ENCODE data around the gene GJB1. TPM values are rescaled to one million over a fixed set of nuclear protein-coding genes. Genes with fewer than 3 reads are reported as not detected.
"Not testable (repeated sequence)": the region's sequence is repeated elsewhere in the genome, so short reads cannot be mapped to it uniquely, and the experiment has no call there.

The GJB1 gene
- total RNA-seq, 1 experiment from 2014 or later: 52.6 TPM

DNA sequence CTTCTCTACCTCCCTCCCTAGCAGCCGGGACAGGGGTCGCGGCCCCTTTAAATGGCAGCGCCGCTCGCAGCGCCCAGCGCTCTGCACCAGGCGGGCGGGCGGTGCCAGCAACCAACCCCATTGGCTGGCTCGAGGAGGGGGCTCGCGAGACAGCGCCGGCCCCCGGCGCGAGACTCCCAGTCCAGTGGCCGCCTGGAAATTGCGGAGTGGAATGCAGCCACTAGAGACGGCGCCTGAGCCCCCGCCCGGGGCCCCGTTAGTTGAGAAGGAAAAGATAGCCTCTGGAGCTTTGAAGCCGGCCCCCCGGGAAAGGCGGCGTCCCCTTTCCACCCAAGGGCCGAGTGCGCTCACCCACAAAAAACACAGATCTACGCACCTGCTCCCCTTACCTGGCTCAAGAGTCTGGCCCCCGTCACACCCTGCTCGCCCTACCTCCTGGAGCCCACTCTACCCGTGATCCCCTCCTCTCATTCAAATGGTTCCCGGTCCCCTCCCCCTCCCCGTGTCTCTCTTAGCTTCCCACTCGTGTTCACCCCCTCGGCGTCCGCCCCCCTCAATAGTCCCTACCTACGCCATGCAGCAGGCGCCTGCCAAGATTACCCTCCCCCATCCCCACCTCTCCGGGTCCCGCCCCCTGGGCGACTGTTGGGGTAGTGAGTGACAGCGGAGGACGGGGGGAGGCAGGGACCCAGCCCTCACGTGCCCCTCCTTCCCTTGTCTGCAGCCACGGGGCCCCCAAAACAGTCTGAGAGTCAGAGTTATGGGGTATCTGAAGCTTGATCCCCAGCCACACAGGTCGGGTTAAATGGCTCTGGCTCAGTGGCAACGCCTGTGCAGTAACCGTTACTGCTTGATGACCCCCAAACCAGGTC lies 31.3 kb downstream of the GJB1 start, which contains the start of gene ZMYM3:
TSS of gene ZMYM3 (minus strand) at position 49 of the 872 bp plus-strand sequence. CDS start 885 bp downstream, outside the sequence.
- DNase-seq (ENCODE audit: low spot score): peak; percentile 78

DNA sequence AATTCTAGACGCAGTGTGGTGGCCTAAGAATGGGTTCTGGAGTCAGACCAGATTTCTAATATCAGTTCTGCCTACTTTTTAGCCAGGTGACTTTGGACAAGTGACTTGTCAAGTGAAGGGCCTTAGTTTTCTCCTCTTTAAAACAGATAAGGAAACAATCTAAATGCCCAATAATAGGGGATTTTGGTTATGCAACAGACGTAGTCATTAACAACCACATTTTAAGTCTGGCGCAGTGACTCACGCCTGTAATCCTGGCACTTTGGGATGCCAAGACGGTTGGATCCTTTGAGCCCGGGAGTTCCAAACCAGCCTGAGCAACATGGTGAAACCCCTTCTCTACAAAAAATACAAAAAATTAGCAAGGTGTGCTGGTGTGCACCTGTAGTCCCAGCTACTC lies 33.0 kb downstream of the GJB1 start:
- DNase-seq (ENCODE audit: low spot score): no peak

DNA sequence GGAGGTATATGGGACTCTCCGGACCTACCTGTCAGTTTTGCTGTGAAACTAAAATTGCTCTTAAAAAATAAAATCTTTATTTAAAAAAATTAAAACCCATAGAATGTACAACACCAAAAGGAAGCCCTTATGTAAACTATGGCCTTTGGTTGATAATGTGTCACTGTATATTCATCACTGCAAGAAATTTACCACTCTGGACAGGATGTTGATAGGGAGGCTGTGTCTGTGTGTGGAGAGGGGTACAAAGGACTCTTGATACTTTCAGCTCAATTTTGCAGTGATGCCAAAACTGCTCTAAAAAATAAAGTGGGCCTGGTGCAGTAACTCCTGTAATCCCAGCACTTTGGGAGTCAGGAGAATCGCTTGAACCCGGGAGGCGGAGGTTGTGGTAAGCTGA lies 33.8 kb downstream of the GJB1 start:
- DNase-seq (ENCODE audit: low spot score): no peak

DNA sequence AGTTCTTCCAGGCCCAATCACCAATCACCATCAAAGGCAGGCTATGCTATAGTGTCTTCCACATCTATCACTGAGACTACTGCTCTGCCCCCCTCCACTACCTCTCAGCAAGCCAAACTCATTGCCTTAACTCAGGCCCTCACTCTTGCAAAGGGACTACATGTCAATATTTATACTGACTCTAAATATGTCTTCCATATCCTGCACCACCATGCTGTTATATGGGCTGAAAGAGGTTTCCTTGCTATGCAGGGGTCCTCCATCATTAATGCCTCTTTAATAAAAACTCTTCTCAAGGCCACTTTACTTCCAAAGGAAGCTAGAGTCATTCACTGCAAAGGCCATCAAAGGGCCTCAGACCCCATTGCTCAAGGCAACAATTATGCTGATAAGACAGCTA lies 45.6 kb downstream of the GJB1 start:
- DNase-seq (ENCODE audit: low spot score): not testable (repeated sequence)

DNA sequence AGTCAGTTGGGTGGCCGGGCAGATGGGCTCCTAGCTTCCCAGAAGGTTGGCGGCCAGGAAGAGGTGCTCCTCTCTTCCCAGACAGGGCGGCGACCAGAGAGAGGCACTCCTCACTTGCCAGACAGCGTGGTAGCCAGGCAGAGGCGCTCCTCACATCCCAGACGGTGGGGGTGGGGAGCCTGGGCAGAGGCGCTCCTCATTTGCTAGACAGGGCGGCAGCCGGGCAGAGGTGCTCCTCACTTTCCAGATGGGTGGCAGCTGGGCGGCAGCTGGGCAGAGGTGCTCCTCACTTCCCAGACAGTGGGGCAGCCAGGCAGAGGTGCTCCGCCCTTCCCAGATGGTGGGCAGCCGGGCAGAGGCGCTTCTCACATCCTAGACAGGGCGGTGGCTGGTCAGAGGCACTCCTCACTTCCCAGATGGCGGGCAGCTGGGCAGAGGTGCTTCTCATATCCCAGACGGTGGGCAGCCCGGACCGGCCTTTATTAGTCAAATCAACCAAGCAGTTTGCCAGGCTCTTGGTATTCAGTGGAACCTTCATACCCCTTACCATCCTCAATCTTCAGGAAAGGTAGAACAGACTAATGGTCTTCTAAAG lies 46.9 kb downstream of the GJB1 start:
- no peak for DNase-seq (ENCODE audit: low spot score)

DNA sequence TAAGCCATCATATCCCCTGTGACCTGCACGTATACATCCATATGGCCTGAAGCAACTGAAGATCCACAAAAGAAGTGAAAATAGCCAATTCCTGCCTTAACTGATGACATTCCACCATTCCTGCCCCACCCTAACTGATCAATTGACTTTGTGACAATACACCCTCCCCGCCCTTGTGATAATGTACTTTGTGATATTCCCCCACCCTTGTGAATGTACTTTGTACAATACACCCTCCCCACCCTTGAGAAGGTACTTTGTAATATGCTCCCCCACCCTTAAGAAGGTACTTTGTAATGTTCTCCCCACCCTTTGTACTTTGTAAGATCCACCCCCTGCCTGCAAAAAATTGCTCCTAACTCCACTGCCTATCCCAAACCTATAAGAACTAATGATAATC lies 49.3 kb downstream of the GJB1 start:
- DNase-seq (ENCODE audit: low spot score): not testable (repeated sequence)

Other genes starting within 250 kb of the GJB1 start
- 52.1 and 59.7 TPM in 2 replicates for gene SNX12, start 154.9 kb upstream of the GJB1 start, total RNA-seq (2014; rRNA removed; shearing (Covaris generic))
- 9.4 and 11.1 TPM in 2 replicates for gene FOXO4, start 127.4 kb upstream of the GJB1 start, total RNA-seq (2014; rRNA removed; shearing (Covaris generic))
- not detected in 2 replicates for gene CXorf65, start 116.5 kb upstream of the GJB1 start, total RNA-seq (2014; rRNA removed; shearing (Covaris generic))
- 0.08 TPM in 1 of 2 replicates, not detected in the other for gene IL2RG, start 111.6 kb upstream of the GJB1 start, total RNA-seq (2014; rRNA removed; shearing (Covaris generic))
- gene MED12, start 104.6 kb upstream of the GJB1 start, total RNA-seq (2014; rRNA removed; shearing (Covaris generic)): 21.4 and 36.2 TPM in 2 replicates
- 0.13 TPM in 1 of 2 replicates, not detected in the other for gene NLGN3, start 78.4 kb upstream of the GJB1 start, total RNA-seq (2014; rRNA removed; shearing (Covaris generic))
- 24.3 and 25.1 TPM in 2 replicates for gene ZMYM3, start 30.9 kb downstream of the GJB1 start, total RNA-seq (2014; rRNA removed; shearing (Covaris generic))
- 400 and 406 TPM in 2 replicates for gene NONO, start 60.4 kb downstream of the GJB1 start, total RNA-seq (2014; rRNA removed; shearing (Covaris generic))
- 1.7 and 2.2 TPM in 2 replicates for gene ITGB1BP2, start 78.5 kb downstream of the GJB1 start, total RNA-seq (2014; rRNA removed; shearing (Covaris generic))
- 15.0 and 25.3 TPM in 2 replicates for gene TAF1, start 143.1 kb downstream of the GJB1 start, total RNA-seq (2014; rRNA removed; shearing (Covaris generic))

Measured in HT-29 (cell line).